Measurements from ENCODE around the gene CGB7.
"Not testable (repeated sequence)": the region's sequence is repeated elsewhere in the genome, so short reads cannot be mapped to it uniquely, and the experiment has no call there.

GRCh38 chr19:49024233-49024632 lies 33.3 kb downstream of the CGB7 start, which contains the start of gene CGB3:
- not testable (repeated sequence) for TF ChIP-seq EZH2 (IDR thresholded peaks at IDR 0.05; ENCODE audit: insufficient read depth, poor library complexity, severe bottlenecking); EZH2phosphoT487 (IDR thresholded peaks at IDR 0.05; ENCODE audit: insufficient read depth, low read depth)
